GM18907 (cell line): ENCODE results near the gene DOCK2.
"Not testable (repeated sequence)": the region's sequence is repeated elsewhere in the genome, so short reads cannot be mapped to it uniquely, and the experiment has no call there.

ENCODE experiments used
- ATAC-seq: cut with Tn5 transposase; IDR thresholded peaks from one replicate; pipeline ENCODE4 v1.9.1; 2021; ENCODE audit warnings: mild to moderate bottlenecking, moderate library complexity; ENCODE audit not compliant: unreplicated experiment

Gene DOCK2

DNA sequence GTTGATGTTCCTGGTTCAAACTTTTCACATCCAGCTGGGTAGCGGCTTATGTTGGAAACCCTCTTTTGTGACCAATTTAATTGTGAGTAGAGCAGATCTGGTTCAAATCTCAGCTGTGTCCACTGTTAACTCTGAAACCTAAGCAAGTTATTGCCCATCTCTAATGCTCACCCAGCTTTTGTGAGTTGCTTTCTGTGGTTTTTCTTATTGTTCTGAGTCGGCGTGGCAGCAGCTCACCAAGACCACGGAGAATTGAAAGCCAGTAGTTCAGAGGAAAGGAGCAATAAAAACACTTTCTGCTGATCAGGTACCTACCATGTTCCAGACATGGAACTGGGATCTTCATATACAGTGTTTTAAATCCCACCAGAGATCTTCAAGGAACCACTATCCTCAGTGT lies 114.4 kb downstream of the DOCK2 start:
- ATAC-seq, result no peak

DNA sequence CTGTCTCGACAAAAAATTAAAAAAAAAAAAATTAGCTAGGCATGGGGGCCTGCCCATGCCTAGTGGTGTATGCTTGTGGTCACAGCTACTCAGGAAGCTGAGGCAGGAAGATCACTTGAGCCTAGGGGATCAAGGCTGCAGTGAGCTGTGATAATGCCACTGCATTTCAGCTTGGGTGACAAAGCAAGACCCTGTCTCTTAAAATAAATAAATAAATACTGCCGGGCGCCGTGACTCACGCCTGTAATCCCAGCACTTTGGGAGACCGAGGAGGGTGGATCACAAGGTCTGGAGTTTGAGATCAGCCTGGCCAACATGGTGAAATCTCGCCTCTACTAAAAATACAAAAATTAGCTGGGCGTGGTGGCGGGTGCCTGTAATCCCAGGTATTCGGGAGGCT lies 115.5 kb downstream of the DOCK2 start:
- ATAC-seq, result not testable (repeated sequence)

DNA sequence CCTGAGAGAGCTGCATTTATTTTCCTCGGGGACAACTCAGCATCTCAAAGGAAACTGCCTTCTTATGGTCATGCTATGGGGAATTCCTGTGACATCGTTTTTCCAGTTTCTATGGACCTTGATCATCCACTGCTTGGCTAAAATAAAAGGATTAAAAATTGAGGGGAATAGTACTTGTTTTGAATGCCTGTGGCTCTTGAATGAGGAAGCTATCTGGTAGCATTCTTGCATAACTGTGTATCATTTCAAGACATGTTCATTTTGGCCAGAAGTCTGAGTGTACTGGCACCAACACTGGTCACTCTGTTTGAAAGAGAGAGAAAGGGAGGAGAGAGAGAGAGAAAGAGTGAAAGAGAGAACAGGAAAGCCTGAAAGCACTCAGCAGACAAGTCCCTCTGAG lies 116.7 kb downstream of the DOCK2 start:
- ATAC-seq, result no peak

DNA sequence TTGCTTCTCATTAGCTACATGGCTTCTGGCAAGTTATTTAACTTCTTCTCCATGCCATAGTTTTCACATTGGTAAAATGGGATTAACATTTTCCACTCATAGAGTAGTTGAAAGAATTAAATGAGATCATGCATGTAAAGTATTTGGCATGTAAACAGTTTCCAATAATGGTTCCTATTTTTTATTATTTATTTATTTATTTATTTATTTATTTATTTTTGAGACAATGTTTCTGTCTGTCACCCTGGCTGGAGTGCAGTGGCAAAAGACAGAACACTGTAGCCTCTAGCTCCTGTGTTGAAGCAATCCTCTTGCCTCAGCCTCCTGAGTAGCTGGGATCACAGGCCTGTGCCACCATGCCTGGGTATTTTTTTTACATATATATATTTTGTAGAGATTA lies 117.7 kb downstream of the DOCK2 start:
- ATAC-seq, result no peak

DNA sequence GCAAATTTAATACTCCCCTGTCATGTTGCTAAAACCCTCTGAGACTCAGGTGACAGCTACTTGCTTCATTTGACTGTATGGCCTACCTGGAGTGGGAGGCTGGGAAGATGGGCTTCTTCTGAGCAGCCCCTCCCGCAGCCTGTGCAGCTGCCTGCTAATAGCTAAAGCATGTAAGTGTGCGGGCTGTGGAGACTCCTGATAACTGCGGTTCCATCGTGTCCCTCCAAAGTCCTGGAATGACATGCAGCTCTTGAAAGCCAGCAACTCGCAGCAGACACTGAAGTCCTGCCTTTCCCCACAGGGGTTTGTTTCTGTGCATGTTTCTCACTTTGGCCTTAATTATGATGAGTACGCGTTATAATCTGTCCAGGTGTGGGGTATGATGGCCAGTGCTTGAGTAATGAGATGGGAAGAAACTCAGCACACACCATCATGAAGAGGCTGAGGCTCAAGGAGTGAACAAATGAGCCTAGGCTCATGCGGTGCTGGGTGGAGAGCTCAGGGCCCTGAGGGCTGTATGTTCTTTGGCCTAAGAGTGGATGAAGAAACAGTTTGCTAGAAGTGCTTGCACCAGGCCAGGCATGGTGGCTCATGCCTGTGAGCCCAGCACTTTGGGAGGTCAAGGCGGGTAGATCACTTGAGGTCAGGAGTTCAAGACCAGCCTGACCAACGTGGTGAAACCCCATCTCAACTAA lies 119.1 kb downstream of the DOCK2 start:
- ATAC-seq, result no peak

DNA sequence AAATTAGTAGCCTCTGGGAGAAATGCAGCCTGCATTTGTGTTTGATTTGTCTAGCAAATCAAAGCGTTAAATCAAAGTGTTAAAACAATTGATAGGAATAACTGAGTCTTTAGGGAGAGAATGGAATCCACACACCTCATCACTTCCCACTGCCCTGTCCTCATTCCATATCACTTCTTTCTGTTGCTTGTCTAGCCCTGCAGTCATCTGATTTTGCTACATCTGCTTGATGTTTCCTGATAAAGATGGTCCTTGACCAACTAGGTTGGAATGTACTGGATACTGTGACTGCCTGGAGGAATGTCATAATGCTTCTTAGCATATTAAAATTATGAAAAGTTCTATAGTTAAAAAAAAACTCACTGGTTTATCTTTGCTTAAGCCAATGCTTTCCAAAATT lies 119.9 kb downstream of the DOCK2 start:
- ATAC-seq, result no peak

DNA sequence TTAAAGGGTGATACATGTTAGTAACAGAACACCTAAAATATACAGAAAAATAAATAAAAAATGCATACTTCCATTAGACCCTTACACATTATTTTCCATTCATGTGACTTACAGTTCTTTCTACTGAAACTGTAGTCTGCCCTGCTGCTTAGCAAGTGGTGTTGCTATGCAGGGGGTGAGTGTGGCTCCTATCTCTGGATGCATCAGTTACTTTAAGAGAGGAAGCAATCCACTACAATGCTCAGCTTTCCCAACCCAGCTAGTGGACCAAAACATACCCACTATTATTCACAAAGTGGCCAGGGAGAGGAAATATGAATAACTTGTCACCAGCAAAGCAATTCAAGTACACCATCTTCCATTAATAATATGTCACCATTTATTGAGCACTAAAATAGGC lies 121.8 kb downstream of the DOCK2 start:
- ATAC-seq, result no peak

DNA sequence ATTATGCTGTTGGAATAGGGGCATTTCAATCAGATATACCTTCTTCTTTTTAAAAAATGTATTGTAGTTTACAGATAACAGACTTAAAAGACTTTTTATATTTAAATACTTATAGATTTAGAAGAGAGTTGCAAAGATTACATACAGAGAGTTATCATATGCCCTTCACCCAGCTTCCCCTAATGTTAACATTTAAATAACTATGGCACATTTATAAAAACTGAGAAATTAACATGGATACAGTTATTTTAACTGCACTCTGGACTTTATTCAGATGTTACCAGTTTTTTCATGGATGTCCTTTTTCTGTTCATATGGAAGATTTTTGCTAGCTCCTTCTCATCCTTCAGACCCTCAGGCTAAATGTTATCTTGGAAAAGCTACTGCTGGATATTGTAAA lies 123.2 kb downstream of the DOCK2 start:
- no peak for ATAC-seq

DNA sequence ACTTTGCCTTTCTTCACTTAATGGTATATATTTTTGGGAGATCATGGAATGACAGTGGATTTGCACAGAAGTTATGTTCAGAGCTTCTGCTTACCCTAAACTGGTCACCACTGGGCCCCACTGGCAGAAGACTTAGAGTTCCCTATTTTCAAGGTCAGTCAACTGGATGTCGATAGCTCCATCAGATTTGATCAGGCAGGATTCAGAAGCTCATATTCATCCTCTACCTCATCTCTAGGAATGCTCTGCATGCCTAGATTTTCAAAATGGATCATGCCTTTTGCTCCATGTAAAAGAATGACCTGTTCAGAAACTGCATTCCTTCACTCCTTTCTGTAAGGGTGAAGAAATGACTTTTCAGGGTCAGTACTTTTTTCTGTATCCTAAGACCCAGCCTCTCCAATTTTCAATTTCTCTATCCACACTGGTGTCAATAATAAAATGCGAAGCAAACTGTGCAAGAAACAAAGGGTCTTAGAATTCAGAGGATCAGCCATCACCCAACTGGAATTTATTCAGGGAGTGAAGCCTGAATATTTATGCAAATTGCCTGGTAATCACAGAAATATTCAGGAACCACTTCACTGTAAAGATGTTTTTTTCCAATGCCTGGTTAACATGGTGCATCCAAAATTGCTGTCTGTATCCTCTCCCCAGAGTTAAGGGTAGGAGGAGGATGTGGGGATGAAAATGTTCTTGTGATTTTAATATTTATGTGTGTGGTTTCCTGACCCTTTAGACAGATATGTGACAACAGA lies 125.4 kb downstream of the DOCK2 start:
- no peak for ATAC-seq

DNA sequence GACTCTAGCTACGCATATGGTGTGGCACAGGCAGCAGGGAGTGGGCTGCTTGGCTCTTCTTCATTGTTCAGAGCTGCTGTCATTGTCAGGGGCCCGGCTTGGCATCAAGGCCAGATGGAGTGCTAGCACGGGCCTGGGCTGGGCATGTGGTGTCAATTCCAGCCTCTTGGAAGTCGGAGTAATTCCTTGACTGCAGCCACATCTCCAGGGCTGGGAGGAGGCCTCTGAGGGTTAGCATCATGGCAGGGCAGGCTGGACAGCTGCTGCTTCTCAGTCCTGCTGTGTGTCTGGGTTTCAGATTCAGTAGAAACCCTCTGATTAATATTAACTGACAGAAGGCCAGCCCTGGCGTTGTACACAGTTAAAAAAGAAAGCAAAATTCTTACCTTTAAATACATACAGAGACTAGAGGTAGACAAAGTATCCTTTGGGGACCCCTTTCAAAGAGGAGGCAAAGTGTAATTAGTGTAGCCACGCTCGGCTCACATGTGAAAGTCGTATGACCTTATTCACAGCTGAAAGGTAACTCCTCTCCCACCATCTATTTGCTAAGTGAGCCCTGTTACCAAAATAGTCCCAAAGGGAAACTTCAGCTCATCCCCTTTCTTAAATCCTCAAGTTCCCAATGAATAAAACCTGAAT lies 126.4 kb downstream of the DOCK2 start:
- ATAC-seq, result peak; percentile 88

DNA sequence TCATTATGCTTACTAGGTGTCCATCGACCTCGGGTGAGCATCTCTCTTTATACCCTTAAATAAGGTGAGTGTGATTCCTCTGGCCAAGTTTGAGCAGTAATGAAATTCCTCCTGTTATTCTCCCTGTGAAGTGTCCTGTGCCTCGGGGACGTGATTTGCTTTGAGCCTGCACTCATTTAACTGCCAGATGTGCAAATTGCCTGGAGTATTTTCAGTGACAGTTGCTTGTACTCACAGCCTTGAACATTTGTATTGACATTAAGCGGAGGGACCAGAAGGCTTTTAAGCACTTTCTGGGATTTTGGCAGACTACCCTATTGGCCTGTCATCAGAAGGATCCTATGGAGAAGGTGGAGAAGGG lies 126.9 kb downstream of the DOCK2 start:
- no peak for ATAC-seq

DNA sequence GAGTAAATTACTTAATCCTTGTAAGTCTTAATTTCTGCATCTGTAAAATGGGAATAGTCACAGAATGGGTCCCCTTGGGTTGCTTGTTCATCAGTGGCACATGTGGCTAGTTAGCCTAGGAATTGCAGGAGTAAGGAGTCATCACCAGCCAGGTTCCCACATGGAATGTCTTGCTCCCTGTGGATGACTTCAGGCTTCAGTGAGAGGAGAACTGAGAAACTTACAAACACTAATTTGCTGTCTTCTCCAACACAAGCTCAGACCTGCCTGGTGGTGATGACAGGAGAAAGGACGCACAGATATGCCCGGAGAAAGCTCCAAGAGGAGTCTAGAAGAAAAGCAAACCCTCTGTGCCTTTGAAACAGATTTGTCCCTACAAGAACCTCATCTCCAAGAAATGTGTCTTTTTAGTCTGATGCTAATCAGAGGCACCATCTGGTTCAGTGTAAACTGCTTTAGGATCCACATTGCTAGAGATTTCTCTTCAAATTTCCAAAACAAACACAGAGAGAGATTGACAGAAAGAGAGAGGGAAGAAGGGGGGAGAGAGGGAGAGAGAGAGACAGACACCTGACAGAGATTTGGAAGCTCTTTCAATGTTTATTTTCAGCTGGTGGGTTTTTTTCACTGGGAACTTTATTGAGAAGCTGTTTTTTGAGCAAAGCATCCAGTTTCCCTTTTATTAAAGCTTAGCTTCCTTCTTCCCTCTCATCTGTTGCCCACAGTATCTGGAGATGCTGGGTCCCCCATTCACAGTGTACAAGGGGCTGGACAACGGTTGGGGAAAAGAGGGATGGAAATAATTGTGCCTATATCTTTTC lies 128.3 kb downstream of the DOCK2 start:
- no peak for ATAC-seq

DNA sequence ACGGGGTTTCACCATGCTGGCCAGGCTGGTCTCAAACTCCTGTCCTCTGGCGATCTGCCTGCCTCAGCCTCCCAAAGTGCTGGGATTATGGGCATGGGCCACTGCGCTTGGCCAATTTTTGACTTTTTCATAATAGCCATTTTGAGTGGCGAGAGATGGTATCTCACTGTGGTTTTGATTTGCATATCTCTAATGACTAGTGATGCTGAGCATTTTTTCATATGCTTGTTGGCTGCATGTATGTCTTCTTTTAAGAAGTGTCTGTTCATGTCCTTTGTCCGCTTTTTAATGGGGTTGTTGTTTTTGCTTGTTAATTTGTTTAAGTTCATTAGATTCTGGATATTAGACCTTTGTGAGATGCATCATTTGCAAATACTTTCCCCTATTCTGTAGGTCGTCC lies 129.9 kb downstream of the DOCK2 start:
- ATAC-seq, result peak; percentile 27

DNA sequence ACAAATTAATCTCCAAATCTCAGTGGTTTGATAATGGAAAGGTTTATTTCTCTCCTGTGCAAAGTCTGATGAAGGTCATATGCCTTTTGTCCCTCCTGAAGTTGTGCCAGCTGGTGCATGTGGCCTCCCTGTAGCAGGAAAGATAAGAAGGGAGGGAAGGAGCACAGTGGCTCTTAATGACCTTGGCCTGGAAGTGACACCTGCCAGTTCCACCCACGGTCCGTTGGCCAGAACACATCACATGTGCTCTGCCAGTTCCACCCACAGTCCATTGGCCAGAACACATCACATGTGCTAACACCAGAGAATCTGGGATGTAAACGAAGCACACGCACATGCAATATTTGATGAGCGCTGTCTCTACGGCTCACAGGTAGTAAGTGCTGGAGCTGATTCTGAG lies 130.9 kb downstream of the DOCK2 start:
- ATAC-seq, result no peak

DNA sequence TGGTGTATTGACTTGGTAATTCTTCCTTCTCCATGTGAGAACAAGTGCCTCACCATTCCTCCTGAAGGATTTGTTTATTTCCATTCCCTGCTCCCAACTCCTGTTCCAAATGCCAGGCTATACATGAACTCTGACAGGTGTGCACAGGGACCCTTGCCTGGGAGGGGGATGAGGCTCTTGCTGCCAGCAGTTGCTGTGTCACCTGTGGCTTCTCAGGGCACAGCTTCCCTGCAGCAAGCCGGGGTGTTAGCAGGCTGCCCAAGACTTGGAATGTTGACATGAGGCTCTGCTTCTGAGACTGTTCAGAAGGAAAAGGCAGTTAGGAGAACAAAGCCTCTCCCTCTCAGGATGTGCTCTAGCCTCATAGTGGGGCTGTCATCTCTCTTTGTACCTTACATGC lies 131.3 kb downstream of the DOCK2 start:
- ATAC-seq, result no peak

DNA sequence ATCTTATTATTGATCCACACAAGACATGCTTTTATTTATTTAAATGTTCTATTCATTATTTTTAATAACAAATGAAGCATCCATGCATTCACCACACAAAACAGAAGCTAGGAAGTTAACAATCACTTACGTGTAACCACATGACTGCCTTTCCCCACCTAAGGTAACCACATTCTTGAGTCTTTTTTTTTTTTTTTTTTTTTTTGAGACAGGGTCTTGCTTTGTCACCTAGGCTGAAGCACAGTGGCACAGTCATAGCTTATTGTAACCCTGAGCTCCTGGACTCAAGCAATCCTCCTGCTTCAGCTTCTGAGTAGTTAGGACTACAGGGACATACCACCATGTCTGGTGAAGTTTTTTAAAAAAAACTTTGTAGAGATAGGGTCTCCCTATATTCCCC lies 133.0 kb downstream of the DOCK2 start:
- no peak for ATAC-seq

DNA sequence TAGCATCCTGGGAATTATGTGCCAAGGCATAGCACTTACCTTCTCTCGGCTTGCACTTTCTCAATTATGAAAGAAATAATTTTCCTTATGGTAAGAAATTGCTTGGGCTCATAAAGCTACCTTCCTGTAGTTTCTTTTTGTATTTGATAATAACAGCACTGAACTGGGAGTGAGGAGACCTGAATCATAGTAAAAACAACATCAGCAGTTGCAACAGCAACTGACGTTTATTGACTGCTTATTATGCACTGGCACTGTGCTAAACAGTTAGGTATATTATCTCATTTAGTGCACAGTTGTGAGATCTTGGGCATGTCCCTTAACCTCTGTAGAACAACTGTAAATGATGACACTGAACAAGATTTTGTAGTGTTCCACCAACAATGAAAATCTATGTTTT lies 135.2 kb downstream of the DOCK2 start:
- no peak for ATAC-seq

DNA sequence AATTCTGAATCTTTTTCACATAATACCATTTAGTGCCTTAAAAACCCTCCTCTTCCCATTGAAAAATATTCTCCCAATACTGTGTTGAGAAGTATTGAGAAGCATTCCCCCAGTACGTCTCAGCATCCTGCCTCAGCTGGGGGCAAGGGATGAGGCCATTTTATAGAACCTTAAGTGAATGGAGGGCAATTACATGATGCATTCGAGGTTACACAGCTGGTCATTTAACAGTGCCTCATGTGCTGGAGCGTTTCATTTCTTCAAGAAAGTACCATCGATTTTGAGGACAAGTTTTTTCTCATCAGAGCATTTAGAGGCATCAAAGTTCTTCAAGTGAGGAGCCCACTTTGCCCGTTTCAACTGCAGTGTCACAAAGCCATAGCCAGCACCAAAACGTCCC lies 135.6 kb downstream of the DOCK2 start:
- no peak for ATAC-seq

DNA sequence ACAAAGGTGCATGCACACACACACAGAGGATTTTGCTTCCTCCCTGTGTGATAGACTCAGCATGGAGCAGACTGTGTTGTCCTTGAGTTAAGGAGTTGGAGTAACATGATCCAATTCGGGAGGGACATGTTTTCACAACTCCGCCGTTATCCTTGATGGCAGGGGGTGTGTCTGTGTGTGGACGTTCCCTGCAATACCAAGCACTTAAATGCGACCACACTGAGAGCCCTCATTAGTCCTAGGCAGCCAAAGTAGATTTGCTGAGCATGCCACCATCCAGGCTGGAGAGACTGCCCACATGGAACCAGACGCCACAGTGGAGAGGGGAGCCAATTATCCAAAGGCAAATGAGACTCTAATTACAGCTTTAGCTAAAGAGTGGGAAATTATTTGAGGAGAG lies 140.1 kb downstream of the DOCK2 start:
- no peak for ATAC-seq

DNA sequence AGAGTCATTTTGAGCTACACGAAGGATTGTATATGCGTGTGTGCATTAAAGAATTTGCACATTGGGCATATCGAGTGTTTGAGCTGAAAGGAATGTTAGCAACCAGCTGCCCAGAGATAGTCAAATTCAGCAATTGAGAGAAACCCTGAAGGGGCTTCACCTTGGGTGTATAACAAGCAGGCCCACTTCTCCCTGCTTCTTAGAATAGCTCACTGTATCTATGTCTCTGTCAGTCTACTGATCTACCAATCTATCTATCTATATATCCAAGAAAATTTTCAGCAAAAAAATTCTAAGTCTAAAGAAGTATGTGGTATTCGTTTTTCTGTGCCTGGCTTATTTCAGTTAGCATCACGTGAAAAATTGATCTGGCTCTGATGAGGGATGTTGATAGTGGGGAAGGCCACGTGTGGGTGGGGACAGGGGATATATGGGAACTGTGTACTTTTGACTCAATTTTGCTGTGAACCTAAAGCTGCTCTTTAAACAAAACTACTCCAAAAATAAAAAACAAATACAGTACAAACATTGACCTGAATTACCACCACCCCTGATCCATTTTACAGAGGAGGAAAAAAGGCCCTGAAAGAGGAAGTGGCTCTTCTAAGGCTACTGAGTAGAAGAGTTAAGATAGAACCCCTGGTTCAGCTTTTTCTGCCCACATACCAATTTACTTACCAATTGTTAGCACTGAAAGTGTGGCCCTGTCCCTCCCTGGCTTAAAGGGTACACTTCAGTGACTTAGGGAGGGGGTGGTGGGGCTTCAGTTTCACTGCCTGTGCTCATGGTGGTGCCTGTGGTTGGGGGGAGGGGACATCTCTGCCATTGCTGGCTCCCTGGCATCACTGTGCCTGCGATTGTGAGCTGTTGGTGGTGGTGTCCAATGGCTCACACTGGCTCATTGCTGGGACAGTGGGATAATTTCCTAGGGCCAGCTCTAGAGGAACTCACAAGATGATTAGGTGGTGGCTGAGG lies 141.8 kb downstream of the DOCK2 start:
- peak; percentile 94 for ATAC-seq
